HG03442 (cell line): ENCODE measurements around the gene MAP2.
A peak's percentile ranks its signal among the peaks of the same experiment; 100 is the strongest.

ENCODE experiments used
- ATAC-seq: cut with Tn5 transposase; IDR thresholded peaks from one replicate; pipeline ENCODE4 v1.9.1; 2021; ENCODE audit warnings: mild to moderate bottlenecking, moderate library complexity; ENCODE audit not compliant: unreplicated experiment

Gene MAP2

GRCh38 chr2:209694748-209695147, 270.9 kb downstream of the MAP2 start:
- no peak for ATAC-seq

GRCh38 chr2:209696836-209697711, 273.2 kb downstream of the MAP2 start:
- ATAC-seq: peak; percentile 70

DNA sequence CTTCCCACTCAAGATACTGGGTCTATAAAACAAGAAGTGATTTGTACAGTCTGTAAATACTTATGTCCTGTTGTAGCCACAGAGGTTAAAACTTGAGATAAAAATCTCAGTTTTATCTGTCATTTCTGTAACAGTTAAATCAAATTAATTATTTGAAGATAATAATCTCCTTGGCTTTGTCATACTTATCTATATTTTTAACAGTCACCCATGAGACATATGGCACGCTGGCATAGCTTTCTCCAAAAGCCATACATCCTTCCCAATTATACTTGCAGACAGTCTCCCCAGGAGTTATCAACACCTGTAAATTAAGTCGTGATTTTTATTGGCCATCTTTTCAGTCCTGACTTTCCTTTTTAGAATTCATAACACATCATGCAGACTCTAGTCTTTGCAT, 278.9 kb downstream of the MAP2 start:
- no peak for ATAC-seq

GRCh38 chr2:209713219-209713618, 289.4 kb downstream of the MAP2 start:
- ATAC-seq: no peak

DNA sequence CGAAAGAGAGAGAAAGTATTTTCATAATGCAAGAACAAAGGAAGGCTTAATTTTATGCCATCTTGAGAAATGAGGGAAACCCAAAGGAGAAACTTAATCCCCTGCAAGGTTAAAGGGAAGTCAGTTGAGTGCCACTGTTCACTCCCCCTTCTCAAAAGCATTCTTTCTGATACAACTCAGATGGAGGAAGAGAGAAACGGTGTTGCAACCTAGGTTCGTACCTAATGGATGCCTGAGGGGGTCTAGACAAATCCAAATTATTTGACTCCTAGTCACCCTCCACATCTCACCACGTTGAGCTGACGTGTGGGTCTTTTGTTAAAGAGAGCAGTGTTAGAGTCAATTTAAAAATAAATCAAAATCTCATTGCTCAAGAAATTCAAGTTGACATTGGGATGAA, 295.2 kb downstream of the MAP2 start:
- ATAC-seq: no peak

DNA sequence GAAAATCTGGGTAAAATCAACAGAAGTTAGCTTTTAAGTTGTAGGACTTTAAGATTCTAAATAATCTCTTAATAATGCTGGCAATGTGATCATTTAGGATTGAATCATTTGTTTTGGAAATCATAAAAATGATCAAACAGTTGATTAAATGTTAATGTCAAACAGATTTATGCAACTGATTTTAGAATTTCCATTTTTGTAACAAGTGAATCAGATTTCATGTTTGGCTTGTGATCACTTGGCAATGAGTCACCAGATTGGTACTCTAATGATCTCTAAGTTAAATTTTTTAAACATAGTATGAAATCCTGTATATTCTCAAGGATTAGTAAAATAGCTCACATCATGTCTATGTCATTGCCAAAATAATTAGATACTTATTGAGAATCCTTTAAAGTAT, 297.6 kb downstream of the MAP2 start:
- ATAC-seq: no peak

- ATAC-seq: no peak
Measured at GRCh38 chr2:209726311-209726710, 302.5 kb downstream of the MAP2 start.

DNA sequence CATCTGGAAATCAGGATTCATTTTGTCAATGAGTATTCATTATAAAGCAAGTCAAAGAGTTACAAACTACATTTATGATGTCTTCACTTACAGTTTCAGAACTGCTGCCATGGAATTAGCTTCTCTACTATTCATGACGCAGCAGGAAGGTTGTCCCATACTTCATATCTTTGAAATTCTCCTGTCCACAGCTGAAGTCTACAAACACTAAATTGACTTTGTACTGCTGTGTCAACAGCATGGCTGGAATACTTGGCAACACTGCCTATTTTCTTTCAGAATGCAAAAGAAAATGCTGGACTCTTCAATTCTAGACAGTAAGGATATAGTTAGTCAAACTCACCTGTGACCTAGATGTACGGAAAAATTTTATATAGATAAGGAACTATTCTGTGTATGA, 303.2 kb downstream of the MAP2 start:
- no peak for ATAC-seq

DNA sequence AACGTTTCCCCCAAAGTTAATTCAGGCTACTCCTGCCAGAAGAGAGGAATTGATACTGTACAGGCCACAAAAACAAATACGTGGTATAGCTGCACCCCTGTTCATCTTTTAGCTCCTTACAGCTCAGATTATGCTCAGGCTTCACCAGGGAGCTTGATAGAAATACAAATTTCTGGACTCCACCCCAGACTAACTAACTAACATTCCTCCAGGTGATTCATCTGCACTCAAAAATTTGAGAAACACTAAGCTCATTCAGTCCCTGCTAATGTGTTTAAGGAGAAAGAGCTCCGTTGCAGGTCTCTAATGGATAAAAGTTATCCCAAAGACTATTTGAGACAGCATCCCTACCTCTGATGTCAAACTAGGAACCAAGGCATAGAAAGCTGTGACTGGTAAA, 311.0 kb downstream of the MAP2 start:
- ATAC-seq: no peak

GRCh38 chr2:209741953-209742352, 318.1 kb downstream of the MAP2 start:
- no peak for ATAC-seq

GRCh38 chr2:209753020-209753419, 329.2 kb downstream of the MAP2 start:
- no peak for ATAC-seq

GRCh38 chr2:209757163-209757562, 333.3 kb downstream of the MAP2 start:
- no peak for ATAC-seq

- no peak for ATAC-seq
Measured at GRCh38 chr2:209761566-209761965, 337.7 kb downstream of the MAP2 start.

- no peak for ATAC-seq
Measured at GRCh38 chr2:209762563-209762962, 338.7 kb downstream of the MAP2 start.

DNA sequence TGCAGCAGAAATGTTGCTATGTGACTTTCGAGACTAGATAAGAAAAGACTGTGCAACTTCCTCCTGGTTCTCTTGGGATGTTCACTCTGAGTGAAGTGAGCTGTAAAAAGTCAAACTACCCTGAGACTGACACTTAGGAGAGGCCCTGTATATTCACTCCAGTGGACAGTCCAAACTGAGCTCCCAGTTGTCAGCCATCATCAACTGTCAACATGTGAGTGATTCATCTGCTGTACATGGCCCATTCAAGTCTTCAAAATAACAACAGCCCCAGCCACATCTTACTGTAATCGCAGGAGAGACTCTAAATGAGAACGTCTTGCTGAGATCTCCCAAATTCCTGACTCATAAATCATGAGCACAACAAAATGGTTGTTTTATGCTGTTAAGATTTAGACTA, 339.3 kb downstream of the MAP2 start:
- ATAC-seq: no peak

GRCh38 chr2:209766613-209767012, 342.8 kb downstream of the MAP2 start:
- no peak for ATAC-seq

DNA sequence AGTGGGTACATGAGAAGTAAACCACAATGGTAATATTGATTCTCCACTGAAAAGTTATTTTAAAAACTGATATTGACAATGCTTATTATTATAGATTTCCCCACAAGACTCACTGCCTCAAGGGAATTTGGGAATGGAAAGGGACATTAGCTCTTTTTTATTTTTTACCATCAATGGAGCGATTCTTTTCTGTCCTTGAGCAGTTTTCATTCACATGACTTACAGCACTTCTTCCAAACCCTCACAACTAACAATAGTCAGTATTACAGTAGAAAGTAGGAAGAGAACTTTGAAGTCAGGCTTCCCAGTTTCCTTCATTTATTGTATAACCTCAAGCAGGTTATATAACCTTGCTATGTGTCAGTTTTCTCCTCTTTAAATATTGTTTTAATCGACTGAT, 343.5 kb downstream of the MAP2 start:
- no peak for ATAC-seq

DNA sequence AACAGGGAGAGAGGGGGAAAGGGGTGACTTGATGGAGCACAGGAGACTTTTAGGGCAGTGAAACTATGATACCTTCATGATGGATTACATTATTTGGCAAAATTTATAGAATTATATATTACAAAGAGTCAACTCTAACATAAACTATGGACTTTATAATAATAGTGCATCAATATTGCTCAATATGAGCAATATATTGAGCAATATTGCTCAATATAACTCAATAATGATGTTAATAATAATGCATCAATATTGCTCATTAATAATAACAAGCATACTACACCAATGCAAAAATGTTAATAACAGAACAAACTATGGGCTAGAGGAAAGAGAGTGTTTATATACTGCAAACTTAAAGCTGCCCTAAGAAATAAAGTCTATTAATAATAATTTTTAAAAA, 344.7 kb downstream of the MAP2 start:
- no peak for ATAC-seq

- ATAC-seq: peak; percentile 74
Measured at GRCh38 chr2:209771474-209772289, 347.8 kb downstream of the MAP2 start, which contains the start of gene UNC80. UNC80 (plus strand) TSS chr2:209771832; CDS start chr2:209772073, 241 bp downstream.

DNA sequence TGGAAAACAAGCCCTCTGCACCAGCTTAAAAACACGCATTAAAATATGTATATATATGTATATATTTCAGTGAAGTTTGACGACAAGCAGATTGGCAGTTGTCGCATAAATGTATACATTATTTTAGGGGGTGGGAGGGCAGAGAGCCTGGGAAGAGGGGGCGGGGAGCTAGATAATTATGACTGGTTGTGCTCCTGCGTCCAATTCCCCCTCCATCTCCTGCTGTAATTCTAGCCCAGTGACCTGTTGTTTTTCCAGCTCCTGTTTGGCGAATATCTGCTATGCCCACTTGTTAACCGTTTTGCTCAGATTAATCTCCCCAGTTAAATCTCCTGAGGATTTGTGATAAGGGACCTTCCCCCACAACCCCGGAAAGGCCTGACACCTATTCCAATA, 348.4 kb downstream of the MAP2 start:
- no peak for ATAC-seq

- ATAC-seq: no peak
Measured at GRCh38 chr2:209773377-209773776, 349.5 kb downstream of the MAP2 start.
